Keratinocyte (primary cell): Measurements from ENCODE around the gene TADA3. TPM values are rescaled to one million over a fixed set of nuclear protein-coding genes. Genes with fewer than 3 reads are reported as not detected.

ENCODE experiments used
- DNase-seq: peaks from one replicate; pipeline ENCODE4 v3.0.0-alpha.2; 2011; ENCODE audit warnings: low read depth, missing footprints, low spot score
- FAIRE-seq: peaks from 2 replicates; lab custom pipeline; 2011; peaks lifted over from hg19 to GRCh38; lab: Jason Lieb, UNC
- H2AFZ ChIP-seq: 2 replicates; pipeline ENCODE4 v1.6.0; 2012; ENCODE audit warnings: low read length, control low read depth, inconsistent platforms; ENCODE audit not compliant: control insufficient read depth
- H3K27ac ChIP-seq: 2 replicates; pipeline ENCODE4 v1.5.1; 2011; ENCODE audit warnings: low read length; ENCODE audit not compliant: control insufficient read depth, insufficient read depth
- H3K27me3 ChIP-seq: 3 replicates; pipeline ENCODE4 v1.6.0; 2011; ENCODE audit warnings: low read length; ENCODE audit not compliant: control insufficient read depth, insufficient read depth; ENCODE audit errors: extremely low read depth
- H3K36me3 ChIP-seq, 2 experiments: 2 replicates in 1 of 2; 3 replicates in 1 of 2; pipeline ENCODE4 v1.5.1; 2011; ENCODE audit warnings: low read length in 2 of 2, mild to moderate bottlenecking in 1 of 2; ENCODE audit not compliant: control insufficient read depth in 2 of 2, insufficient read depth in 2 of 2; ENCODE audit errors: extremely low read depth in 1 of 2
- H3K4me1 ChIP-seq: 3 replicates; pipeline ENCODE4 v1.5.1; 2011; ENCODE audit warnings: low read length; ENCODE audit not compliant: control insufficient read depth, insufficient read depth; ENCODE audit errors: extremely low read depth
- H3K4me2 ChIP-seq: 3 replicates; pipeline ENCODE4 v1.6.0; 2011; ENCODE audit warnings: low read depth, low read length; ENCODE audit not compliant: control insufficient read depth, insufficient read depth; ENCODE audit errors: extremely low read depth
- H3K4me3 ChIP-seq, 3 experiments: fragments of 200-600 bp in 1 of 3; sonication (generic) in 1 of 3; 2 replicates in 2 of 3; 3 replicates in 1 of 3; pipeline ENCODE4 v1.5.1; 2011 to 2016; ENCODE audit warnings: low read length in 3 of 3, mild to moderate bottlenecking in 3 of 3, control low read depth in 2 of 3, inconsistent platforms in 1 of 3, low read depth in 1 of 3, mixed read lengths in 1 of 3, mixed run types in 1 of 3, moderate library complexity in 1 of 3; ENCODE audit not compliant: control insufficient read depth in 2 of 3, insufficient read depth in 2 of 3; ENCODE audit errors: extremely low read depth in 1 of 3
- H3K79me2 ChIP-seq: 2 replicates; pipeline ENCODE4 v1.6.0; 2012; ENCODE audit warnings: low read length; ENCODE audit not compliant: control insufficient read depth, insufficient read depth
- H3K9ac ChIP-seq: 3 replicates; pipeline ENCODE4 v1.6.0; 2011; ENCODE audit warnings: low read length; ENCODE audit not compliant: control insufficient read depth, insufficient read depth; ENCODE audit errors: extremely low read depth
- H3K9me1 ChIP-seq: 3 replicates; pipeline ENCODE4 v1.6.0; 2011; ENCODE audit warnings: low read length; ENCODE audit not compliant: control insufficient read depth, insufficient read depth; ENCODE audit errors: extremely low read depth
- H3K9me3 ChIP-seq: 2 replicates; pipeline ENCODE4 v1.5.1; 2012; ENCODE audit warnings: low read depth, low read length; ENCODE audit not compliant: control insufficient read depth
- H4K20me1 ChIP-seq: 3 replicates; pipeline ENCODE4 v1.6.0; 2011; ENCODE audit warnings: low read length; ENCODE audit not compliant: control insufficient read depth, insufficient read depth; ENCODE audit errors: extremely low read depth
- CTCF ChIP-seq, 3 experiments: IDR thresholded peaks in 1 of 3; conservative IDR thresholded peaks in 1 of 3; optimal IDR thresholded peaks in 1 of 3; 2 replicates in 2 of 3; 3 replicates in 1 of 3; pipeline versions ENCODE3 to v1.5.1; 2011; ENCODE audit warnings: low read length in 3 of 3, mild to moderate bottlenecking in 3 of 3, moderate library complexity in 2 of 3, control low read depth in 1 of 3, inconsistent platforms in 1 of 3; ENCODE audit not compliant: insufficient read depth in 2 of 3; ENCODE audit errors: extremely low read depth in 1 of 3
- EZH2 ChIP-seq: IDR thresholded peaks from one replicate; pipeline ENCODE4 v1.6.1; 2012; ENCODE audit warnings: inconsistent platforms, mild to moderate bottlenecking, low read length, moderate library complexity
- dilution Hi-C: fragments of 300-500 bp; cut with MboI; formaldehyde crosslinking; loops from one replicate; pipeline ENCODE4 v1.7.0; 2020; ENCODE audit warnings: low sequenced_read_pairs; ENCODE audit not compliant: extremely low pct_ligation_motif_present
- polyA plus RNA-seq, 5 experiments: library from polyadenylated mRNA; depleted of rRNA in 3 of 5; stranded (reverse) in 3 of 5; stranded (forward) in 1 of 5; unstranded in 1 of 5; fragments of >200 nt; gene quantifications; 1 replicate in 1 of 5; 2 replicates in 3 of 5; 3 replicates in 1 of 5; pipeline versions ENCODE4 v1.2.1 to v1.2.3, GENCODE V29; 2011 to 2012; ENCODE audit warnings: missing spikeins in 2 of 5, low read depth in 1 of 5, low replicate concordance in 1 of 5

The TADA3 gene
- polyA plus RNA-seq, 1 donor (not counting 4 experiments of a cell fraction or from before 2014, with no cell fraction given), result 29.6 TPM

GRCh38 chr3:9748031-9748430 is 44.2 kb downstream of the TADA3 start:
- FAIRE-seq, result no peak
- no peak overlapping the region for H2AFZ ChIP-seq

DNA sequence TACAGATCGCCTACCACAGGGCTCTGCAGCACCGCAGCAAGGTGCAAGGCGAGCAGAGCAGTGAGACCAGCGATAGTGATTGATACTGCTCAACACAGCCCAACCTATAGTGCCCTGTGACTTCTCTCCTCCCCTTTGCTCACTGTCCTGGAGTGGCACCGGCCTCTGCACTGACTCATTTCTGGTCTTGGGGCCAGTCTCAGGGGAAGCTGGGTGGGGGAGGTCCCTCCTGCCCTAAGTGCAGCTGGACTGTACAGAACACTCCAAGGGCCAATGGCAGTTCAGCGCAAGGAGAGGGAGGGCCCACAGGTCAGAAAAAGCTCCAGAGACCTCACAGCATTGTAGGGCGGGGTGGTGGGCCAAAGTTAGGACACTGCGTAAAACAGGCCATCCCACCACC is 45.0 kb downstream of the TADA3 start:
- no peak overlapping the region for H2AFZ ChIP-seq
- no peak overlapping the region for H3K27ac ChIP-seq
- no peak for FAIRE-seq

More at GRCh38 chr3:9748031-9748430, 44.2 kb downstream of the TADA3 start:
- H3K27me3 ChIP-seq, result no peaks in the 10 kb centered on the region
- H3K9me3 ChIP-seq, result no peaks in the 10 kb centered on the region
- peaks cover 14% of the 10 kb centered on the region for H3K4me1 ChIP-seq
- H3K9me1 ChIP-seq, result no peaks in the 10 kb centered on the region
- TF ChIP-seq EZH2 (no peak), CTCF (optimal IDR thresholded peaks at IDR 0.05 in 1 of 3, IDR thresholded peaks at IDR 0.05 in 1 of 3, conservative IDR thresholded peaks at IDR 0.05 in 1 of 3; ENCODE audit: extremely low read depth in 1 of 3, insufficient read depth in 2 of 3, low read length in 3 of 3) (no peak)
- peaks cover 33 to 40% of the 10 kb centered on the region in 2 experiments for H3K36me3 ChIP-seq
- no peak overlapping the region for H3K4me2 ChIP-seq
- no peak overlapping the region for H3K4me3 ChIP-seq
- no peak overlapping the region for H3K9ac ChIP-seq
- no peak for DNase-seq
- no peak overlapping the region for H3K27ac ChIP-seq
- H4K20me1 ChIP-seq, result no peaks in the 10 kb centered on the region
- peaks cover 4% of the 10 kb centered on the region for H3K79me2 ChIP-seq
- dilution Hi-C loops, result no loop called here

More for the DNA sequence above, 45.0 kb downstream of the TADA3 start:
- Histone ChIP-seq H3K4me1 (peaks cover 14% of the 10 kb centered on the region), H3K9me3 (no peaks in the 10 kb centered on the region), H3K4me2 (no peak overlapping the region), H3K79me2 (peaks cover 4% of the 10 kb centered on the region), H4K20me1 (no peaks in the 10 kb centered on the region), H3K36me3 (peaks cover 40 to 43% of the 10 kb centered on the region in 2 experiments), H3K27me3 (no peaks in the 10 kb centered on the region), H3K9ac (no peak overlapping the region), H3K4me3 (no peak overlapping the region), H3K9me1 (no peaks in the 10 kb centered on the region)
- no peak for DNase-seq
- TF ChIP-seq CTCF (optimal IDR thresholded peaks at IDR 0.05 in 1 of 3, IDR thresholded peaks at IDR 0.05 in 1 of 3, conservative IDR thresholded peaks at IDR 0.05 in 1 of 3; ENCODE audit: extremely low read depth in 1 of 3, insufficient read depth in 2 of 3, low read length in 3 of 3) (no peak), EZH2 (no peak)
- dilution Hi-C loops, result no loop called here
